ENCODE measurements around the gene ZNF483. TPM values are rescaled to one million over a fixed set of nuclear protein-coding genes. Genes with fewer than 3 reads are reported as not detected.

The ZNF483 gene
- polyA plus RNA-seq, 1 donor (not counting 4 experiments of a cell fraction or from before 2014, with no cell fraction given): 0.90 TPM

GRCh38 chr9:111531716-111532115 lies 6.7 kb downstream of the ZNF483 start:
- H2AFZ ChIP-seq (ENCODE audit: control insufficient read depth, low read length): no peak overlapping the region
- FAIRE-seq (no peak), DNase-seq (ENCODE audit: low read depth, low spot score) (no peak)
- H3K9ac ChIP-seq (ENCODE audit: control insufficient read depth, extremely low read depth, insufficient read depth, low read length): no peak overlapping the region
- H3K27me3 ChIP-seq (ENCODE audit: control insufficient read depth, extremely low read depth, insufficient read depth, low read length): no peaks in the 10 kb centered on the region
- no peaks in the 10 kb centered on the region for H3K9me1 ChIP-seq (ENCODE audit: control insufficient read depth, extremely low read depth, insufficient read depth, low read length)
- no peak for TF ChIP-seq CTCF (optimal IDR thresholded peaks at IDR 0.05 in 1 of 3, IDR thresholded peaks at IDR 0.05 in 1 of 3, conservative IDR thresholded peaks at IDR 0.05 in 1 of 3; ENCODE audit: extremely low read depth in 1 of 3, insufficient read depth in 2 of 3, low read length in 3 of 3)
- H3K79me2 ChIP-seq (ENCODE audit: control insufficient read depth, insufficient read depth, low read length): no peaks in the 10 kb centered on the region
- no peaks in the 10 kb centered on the region for H3K9me3 ChIP-seq (ENCODE audit: control insufficient read depth, low read depth, low read length)
- no peaks in the 10 kb centered on the region for H3K36me3 ChIP-seq (ENCODE audit: control insufficient read depth in 2 of 2, extremely low read depth in 1 of 2, insufficient read depth in 2 of 2, low read length in 2 of 2)
- H4K20me1 ChIP-seq (ENCODE audit: control insufficient read depth, extremely low read depth, insufficient read depth, low read length): no peaks in the 10 kb centered on the region
- dilution Hi-C loops (cut with MboI; ENCODE audit: extremely low pct_ligation_motif_present, low sequenced_read_pairs): no loop called here
- no peak overlapping the region for H3K4me3 ChIP-seq (ENCODE audit: control insufficient read depth in 2 of 3, extremely low read depth in 1 of 3, insufficient read depth in 2 of 3, low read depth in 1 of 3, low read length in 3 of 3)
- no peak overlapping the region for H3K27ac ChIP-seq (ENCODE audit: control insufficient read depth, insufficient read depth, low read length)
- H3K4me2 ChIP-seq (ENCODE audit: control insufficient read depth, extremely low read depth, insufficient read depth, low read depth, low read length): no peak overlapping the region
- H3K4me1 ChIP-seq (ENCODE audit: control insufficient read depth, extremely low read depth, insufficient read depth, low read length): no peaks in the 10 kb centered on the region

GRCh38 chr9:111533099-111533790 lies 8.3 kb downstream of the ZNF483 start:
- DNase-seq (ENCODE audit: low read depth, low spot score): no peak
- no peaks in the 10 kb centered on the region for H3K27me3 ChIP-seq (ENCODE audit: control insufficient read depth, extremely low read depth, insufficient read depth, low read length)
- no peak overlapping the region for H3K27ac ChIP-seq (ENCODE audit: control insufficient read depth, insufficient read depth, low read length)
- no peaks in the 10 kb centered on the region for H4K20me1 ChIP-seq (ENCODE audit: control insufficient read depth, extremely low read depth, insufficient read depth, low read length)
- dilution Hi-C loops (cut with MboI; ENCODE audit: extremely low pct_ligation_motif_present, low sequenced_read_pairs): no loop called here
- H3K4me1 ChIP-seq (ENCODE audit: control insufficient read depth, extremely low read depth, insufficient read depth, low read length): no peaks in the 10 kb centered on the region
- TF ChIP-seq CTCF (optimal IDR thresholded peaks at IDR 0.05 in 1 of 3, IDR thresholded peaks at IDR 0.05 in 1 of 3, conservative IDR thresholded peaks at IDR 0.05 in 1 of 3; ENCODE audit: extremely low read depth in 1 of 3, insufficient read depth in 2 of 3, low read length in 3 of 3): no peak
- TF ChIP-seq EZH2 (IDR thresholded peaks at IDR 0.05; ENCODE audit: low read length): no peak
- no peak overlapping the region for H3K4me3 ChIP-seq (ENCODE audit: control insufficient read depth in 2 of 3, extremely low read depth in 1 of 3, insufficient read depth in 2 of 3, low read depth in 1 of 3, low read length in 3 of 3)
- H3K36me3 ChIP-seq (ENCODE audit: control insufficient read depth in 2 of 2, extremely low read depth in 1 of 2, insufficient read depth in 2 of 2, low read length in 2 of 2): no peaks in the 10 kb centered on the region
- no peak for FAIRE-seq
- no peaks in the 10 kb centered on the region for H3K79me2 ChIP-seq (ENCODE audit: control insufficient read depth, insufficient read depth, low read length)
- H2AFZ ChIP-seq (ENCODE audit: control insufficient read depth, low read length): no peak overlapping the region
- H3K9me3 ChIP-seq (ENCODE audit: control insufficient read depth, low read depth, low read length): no peaks in the 10 kb centered on the region
- no peaks in the 10 kb centered on the region for H3K9me1 ChIP-seq (ENCODE audit: control insufficient read depth, extremely low read depth, insufficient read depth, low read length)
- H3K4me2 ChIP-seq (ENCODE audit: control insufficient read depth, extremely low read depth, insufficient read depth, low read depth, low read length): no peak overlapping the region
- H3K9ac ChIP-seq (ENCODE audit: control insufficient read depth, extremely low read depth, insufficient read depth, low read length): no peak overlapping the region

All from keratinocyte (primary cell).